ENCODE results near the gene PNPLA2.

- TF ChIP-seq CTCF (conservative IDR thresholded peaks at IDR 0.05; ENCODE audit: low read length): no peak
- TF ChIP-seq EZH2phosphoT487 (IDR thresholded peaks at IDR 0.05; ENCODE audit: borderline replicate concordance, low read depth, low read length): no peak
Measured at GRCh38 chr11:855796-856195, 37.1 kb downstream of the PNPLA2 start.
